Hepatocyte (in vitro differentiated cells): Measurements from ENCODE around the gene RTN4RL2.

Source experiments
- CTCF ChIP-seq: fragments of 200-600 bp; sonication (generic); IDR thresholded peaks from 2 replicates; pipeline ENCODE4 v1.5.1; 2016; ENCODE audit warnings: antibody characterized with exemption, mild to moderate bottlenecking; ENCODE audit not compliant: poor library complexity
- EZH2phosphoT487 ChIP-seq: fragments of 200-600 bp; sonication (generic); IDR thresholded peaks from one replicate; pipeline ENCODE4 v1.6.1; 2018; ENCODE audit warnings: antibody characterized with exemption, mild to moderate bottlenecking, low read depth, moderate library complexity; ENCODE audit not compliant: unreplicated experiment, severe bottlenecking

GRCh38 chr11:57446055-57446454 is 14.3 kb upstream of the RTN4RL2 start:
- TF ChIP-seq CTCF (no peak), EZH2phosphoT487 (no peak)
